Measurements from ENCODE around the gene CACNA1H.

CACNA1H gene

DNA sequence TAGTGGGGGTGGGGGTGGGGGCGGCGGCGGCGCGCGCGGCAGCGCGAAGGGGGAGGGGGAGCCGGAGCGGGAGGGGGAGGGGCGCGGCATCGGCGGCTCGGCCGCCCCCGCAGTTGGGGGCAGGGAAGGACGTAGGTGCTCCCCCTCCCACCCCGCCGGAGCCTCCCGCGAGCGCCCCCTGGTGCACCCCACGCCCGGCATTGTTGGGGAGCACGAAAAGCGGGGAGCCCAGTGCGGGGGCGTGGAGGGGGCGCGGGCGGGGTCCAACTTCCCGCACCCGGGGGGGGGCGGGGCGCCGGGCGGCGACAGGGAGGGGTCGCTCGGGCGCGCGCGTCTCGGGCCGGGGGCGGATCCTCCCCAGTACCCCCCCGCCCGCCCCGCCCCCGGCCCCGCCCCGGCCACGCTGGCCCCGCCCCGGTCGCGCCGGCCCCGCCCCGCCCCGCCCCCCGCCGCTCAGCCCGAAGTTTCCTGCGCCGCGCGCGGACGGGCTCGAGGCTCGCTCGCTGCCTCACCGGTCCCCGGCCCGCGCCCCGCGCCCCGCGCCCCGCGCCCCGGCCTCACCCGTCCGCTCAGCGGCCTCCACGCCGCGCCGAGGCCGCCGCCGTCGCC lies at the start of gene CACNA1H:
Gene CACNA1H (plus strand): TSS at position 456 of the 609 bp plus-strand sequence. CDS start 632 bp downstream, outside the sequence.
- DNase-seq (ENCODE audit: low spot score), result peak; percentile 79

DNA sequence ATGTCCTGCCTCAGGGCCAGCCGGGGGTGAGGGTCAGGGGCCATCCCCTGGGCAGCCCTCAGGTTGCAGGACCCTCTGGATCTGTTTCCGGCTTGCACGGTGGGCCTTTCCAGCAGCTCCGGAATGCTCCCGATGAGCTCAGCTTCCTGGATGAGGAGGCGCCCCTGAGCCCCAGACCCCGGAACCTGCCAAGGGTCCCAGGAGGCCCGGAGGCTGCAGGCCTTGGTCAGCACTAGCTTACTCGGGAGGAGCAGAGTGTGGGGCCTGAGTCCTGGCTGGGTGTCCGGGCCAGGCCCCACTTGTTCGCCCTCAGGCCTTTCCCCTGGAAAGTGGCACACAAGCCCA lies 49.3 kb upstream of the CACNA1H start:
- no peak for DNase-seq (ENCODE audit: low spot score)

DNA sequence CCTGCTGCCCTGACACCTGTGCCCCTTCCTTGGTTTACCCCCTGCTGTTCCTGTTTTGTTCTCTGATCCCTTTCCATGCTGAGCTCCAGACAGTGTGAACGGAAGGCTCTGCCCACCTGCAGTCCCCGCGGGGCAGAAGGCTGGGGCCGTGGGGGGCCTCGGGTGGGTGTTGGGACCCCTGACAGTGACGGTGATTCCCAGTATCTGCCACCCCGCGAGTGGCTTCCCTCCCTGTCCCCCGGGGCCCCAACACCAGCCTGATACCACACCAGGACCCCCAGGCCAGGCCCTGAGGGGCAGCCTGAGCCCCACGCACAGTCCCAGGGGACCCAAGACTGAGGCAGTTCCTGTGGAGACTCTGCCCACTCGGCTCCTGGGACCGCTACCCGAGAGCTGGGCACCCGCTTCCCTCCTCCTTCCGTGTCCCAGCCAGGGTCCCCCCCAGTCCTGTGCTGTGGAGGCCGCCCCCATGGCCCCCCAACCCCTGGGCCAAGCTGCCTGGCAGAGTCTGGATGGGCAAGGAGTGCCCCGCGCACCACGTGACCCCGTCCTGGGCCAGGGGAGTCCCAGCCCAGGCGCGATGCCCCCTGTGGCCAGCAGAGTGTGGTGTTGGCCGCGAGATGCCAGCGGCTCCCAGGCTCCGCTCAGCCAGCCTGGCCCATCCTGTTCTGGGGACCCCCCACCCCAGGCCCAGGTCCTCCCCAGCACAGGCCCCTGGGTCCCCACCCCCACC lies 46.9 kb upstream of the CACNA1H start:
- DNase-seq (ENCODE audit: low spot score), result peak; percentile 95

DNA sequence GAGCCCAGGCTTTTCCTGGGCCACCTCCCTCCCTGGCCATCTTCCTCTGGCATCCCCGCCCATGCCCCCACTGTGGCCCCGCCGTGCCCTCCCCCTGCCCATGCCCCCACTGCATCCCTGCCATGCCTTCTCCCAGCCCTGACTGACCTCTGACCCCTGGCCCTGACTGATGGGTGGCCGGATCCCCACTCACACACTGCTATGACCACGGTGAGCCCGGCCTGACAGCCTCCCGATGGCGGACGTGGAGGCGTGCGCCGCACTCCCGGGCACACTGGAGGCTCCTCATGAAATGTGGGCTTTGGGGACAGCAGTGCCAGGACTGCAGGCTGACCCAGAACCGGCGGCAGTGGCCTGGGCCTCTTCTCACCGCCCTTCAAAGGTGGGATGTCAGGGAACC lies 46.2 kb upstream of the CACNA1H start:
- DNase-seq (ENCODE audit: low spot score), result no peak

DNA sequence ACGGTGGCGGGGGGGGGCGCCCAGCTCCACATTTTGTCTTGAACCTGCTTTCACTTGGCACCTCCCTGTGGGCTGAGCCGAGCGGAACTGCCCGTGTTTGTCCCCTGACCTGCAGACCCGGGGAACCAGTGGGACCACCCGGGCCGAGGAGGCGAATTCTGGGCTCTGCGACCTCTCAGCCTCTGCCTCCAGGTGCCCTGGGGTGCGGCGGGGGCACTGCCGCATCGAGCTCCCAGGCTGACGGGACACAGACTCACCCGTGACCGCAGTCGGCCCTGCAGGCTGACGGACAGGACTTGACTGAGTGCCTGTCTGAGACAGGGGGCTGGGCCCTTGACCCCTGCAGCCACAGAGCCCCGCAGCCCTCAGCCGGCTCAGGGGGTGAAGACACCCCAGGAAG lies 45.8 kb upstream of the CACNA1H start:
- DNase-seq (ENCODE audit: low spot score), result no peak

DNA sequence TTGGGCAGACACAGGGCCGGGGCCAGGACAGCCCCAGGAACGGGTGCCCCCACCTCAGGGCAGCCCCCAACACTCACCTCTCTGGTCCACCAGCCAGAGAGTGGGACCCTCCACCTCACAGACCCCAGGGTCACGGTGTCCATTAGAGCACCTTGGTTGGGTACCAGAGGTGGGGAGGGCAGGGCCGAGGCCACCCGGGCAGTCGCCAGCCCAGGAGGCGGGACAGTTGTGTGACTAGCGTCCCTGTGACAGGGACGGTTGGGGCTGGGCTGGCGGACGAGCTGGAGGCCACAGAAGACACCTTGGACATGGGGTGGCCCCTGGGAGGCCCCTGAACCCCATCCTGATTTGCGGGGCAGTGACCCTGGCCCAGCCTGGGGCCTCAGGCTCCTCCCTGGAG lies 45.2 kb upstream of the CACNA1H start:
- no peak for DNase-seq (ENCODE audit: low spot score)

DNA sequence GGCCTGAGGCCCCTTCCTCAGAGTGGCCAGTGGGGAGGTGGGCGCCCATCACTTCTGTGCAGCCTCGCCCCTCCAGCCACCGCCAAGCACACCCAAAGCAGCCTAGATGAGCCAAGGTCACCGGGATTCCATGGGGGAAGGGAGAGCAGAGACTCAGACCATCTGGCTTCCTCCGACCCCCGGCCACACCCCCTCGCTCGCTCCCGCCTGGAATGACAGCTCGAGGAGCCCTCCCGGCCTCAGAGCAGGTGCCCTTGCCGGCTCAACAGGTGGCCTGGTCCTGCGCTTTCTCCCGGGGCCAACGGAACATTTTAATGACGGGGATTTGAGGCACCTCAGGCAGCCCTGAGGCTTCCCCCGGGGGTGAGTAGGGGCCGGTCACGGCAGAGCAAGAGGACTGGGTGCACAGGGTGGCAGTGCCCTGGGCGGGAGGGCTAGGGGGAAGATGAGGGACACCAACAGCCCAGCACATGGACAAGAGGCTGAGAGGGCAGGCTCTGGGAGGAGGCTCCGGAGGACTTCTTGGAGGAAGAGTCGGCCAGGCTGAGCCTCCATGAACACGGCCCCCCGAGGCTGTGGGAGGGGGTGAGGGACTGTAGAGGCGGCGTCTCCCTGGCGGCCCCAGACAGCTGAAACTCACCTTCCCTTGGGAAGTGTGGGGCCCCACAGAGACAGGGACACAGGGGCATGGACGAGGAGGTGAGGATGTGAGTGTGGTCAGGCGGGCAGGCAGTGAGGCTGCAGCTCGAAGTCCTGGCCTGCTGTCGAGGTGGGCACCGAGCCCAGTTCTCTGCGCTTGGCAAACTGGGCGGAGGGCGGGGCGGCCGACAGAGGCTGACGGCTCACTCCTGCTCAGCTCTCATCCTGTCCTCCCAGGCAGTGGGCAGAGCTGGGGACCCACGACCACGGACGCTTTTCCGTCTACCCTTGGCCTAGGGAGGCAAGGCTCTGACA lies 44.3 kb upstream of the CACNA1H start:
- DNase-seq (ENCODE audit: low spot score), result peak; percentile 45

DNA sequence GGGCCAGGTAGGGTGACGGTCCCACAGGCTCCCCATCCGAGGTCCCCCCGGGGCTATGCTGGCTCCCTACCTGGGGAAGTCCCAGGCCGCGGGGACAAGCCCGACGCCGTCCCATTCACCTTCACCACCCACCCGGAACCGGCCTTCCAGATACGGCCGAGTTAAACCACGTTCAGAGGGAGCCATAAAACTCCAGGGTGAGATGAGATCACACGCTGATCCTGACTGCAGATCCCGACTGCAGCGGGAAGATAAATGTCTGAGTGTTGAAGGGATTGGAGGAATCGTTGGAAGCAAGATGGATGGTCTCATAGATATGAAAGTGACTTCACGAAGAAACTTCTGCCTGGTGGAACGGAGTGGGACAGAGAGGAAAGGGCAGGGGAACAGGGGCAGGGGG lies 43.3 kb upstream of the CACNA1H start:
- DNase-seq (ENCODE audit: low spot score), result no peak

DNA sequence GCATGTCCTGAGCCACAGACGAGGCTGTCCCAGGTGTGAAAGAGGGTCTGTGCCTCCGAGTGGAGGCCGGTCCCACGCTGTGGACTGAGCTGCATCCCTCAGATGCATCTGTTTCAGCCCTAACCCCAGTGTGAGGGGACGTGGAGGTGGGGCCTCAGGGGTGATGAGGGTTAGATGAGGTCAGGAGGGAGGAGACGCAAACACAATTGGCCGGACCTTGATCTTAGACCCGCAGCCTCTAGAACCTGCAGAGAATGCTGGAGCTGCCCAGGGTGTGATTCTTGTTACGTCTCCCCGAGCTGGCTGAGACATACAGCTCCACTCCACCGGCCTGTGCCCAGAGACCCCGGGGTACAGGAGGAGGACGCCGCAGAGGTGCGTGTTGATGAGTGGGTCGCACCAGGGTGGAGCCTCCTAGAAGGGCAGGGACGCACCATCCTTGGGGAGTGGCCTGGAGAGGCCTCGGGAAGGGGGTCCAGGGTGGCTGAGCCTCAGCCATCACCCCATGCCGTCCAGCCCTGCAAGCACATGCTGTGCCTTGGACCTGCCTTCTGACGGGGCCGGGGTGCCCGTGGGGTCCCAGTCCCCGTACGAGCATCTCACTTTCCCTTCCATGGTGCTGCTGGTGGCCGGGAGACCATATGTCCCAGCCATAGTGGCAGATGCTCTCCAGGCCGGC lies 40.3 kb upstream of the CACNA1H start:
- DNase-seq (ENCODE audit: low spot score), result no peak

DNA sequence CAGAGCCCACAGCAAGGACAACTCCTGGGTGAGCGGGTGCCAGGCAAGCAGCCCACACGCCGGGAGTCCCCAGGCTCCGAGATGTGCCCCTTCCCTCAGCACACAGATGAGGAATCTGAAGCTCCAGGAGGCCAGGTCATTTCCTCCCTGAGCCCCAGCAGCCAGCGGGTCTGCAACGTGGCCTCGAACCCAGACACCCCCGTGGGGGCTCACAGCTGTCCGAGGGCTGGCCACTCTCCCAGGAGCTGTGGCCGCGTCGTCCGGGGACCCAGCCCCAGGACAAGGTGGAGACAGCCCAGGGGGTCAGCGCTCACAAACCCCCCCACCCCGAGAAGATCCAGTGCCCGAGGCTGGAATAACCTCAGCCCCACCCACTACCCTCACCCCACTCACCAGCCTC lies 39.4 kb upstream of the CACNA1H start:
- DNase-seq (ENCODE audit: low spot score), result no peak

DNA sequence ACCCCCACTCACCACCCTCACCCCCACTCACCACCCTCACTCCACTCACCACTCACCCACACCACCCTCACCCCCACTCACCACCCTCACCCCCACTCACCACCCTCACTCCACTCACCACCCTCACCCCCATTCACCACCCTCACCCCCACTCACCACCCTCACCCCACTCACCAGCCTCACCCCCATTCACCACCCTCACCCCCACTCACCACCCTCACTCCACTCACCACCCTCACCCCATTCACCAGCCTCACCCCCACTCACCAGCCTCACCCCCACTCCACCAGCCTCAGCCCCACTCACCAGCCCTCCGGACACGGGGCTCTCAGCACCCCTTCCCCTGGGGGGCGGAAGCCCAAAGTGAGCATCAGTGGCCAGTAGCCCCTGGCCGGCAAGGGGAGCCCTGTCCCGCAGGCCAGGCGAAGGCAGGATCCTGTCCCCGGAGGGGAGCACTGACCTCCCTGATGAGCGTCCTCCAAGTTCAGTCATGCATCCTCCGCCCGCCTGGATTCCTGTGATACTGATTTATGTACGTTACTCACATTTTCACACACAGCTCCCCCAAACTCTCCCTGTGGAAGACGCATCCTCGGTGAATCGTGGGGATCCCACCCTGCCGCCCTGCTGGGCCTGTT lies 38.9 kb upstream of the CACNA1H start:
- no peak for DNase-seq (ENCODE audit: low spot score)

DNA sequence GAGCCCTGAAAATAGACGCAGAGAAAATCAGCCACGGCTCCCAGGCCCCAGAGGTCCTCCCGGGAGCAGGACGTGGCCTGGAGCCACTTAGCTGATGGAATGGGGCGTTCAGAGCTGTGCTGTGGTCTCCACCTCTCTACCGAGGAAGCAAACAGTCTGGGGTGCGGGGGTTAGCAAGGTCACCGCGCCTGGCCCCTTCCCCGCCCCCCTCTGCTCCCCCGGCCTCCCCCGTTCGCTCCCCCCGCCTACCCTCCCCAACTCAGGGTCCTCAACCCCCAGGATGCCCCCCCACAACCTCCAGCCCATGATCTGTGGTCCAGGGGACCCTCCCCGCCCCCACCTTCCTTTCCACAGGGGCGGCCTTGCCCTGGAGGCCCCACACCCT lies 36.2 kb upstream of the CACNA1H start:
- DNase-seq (ENCODE audit: low spot score), result no peak

DNA sequence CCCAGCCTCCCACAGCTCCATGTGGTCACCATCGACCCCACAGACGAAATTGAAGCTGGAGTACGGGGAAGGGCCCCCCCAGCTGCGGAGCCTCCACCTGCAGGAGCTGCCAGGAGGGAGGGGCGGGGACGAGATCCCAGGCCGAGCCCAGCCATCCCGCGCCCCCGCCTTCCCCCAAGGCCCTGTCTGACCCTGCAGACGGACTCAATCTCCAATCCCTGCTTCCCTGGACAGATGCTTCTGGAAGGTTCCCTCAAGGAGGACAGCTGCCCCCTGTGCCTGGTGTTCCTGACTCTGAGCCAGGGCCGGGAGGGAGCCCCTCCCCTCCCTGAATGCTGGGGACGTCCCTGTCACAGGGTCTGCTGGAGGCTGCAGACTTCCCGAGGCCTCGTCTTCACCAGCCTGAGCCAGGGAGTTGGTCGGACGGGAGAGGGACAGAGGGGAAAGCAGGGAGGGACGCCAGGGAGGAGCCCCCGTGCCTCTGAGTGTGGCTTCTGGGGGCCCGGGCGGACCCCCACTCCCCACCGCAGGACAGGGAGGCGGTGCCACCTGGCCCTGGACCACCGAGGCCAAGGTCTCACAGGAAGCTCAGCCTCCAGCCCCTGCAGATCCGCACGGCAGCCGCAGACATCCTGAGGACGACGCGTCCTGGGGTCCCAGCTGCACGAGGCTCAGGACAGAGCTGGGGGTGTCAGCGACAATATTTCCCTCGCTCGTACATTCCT lies 35.6 kb upstream of the CACNA1H start:
- no peak for DNase-seq (ENCODE audit: low spot score)

DNA sequence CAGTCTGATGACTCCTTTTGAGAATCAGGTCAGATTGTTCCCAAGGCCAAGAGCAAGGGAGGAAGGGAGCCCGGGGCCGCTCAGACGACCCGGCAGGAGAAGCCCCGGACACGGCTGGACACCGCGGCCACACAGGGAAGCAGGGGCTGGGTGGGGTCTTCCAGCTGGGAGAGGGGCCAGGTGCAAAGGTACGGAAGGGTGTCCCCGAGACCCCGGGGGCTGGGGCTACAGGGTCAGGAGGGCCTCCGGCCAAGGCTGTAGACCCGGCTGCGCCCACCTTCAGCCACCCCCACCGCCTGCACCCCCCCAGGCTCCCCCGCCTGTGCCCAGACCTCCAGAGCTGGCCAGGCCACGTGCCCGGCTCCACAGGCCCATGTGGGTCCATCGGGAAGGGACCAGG lies 35.0 kb upstream of the CACNA1H start:
- DNase-seq (ENCODE audit: low spot score), result no peak

DNA sequence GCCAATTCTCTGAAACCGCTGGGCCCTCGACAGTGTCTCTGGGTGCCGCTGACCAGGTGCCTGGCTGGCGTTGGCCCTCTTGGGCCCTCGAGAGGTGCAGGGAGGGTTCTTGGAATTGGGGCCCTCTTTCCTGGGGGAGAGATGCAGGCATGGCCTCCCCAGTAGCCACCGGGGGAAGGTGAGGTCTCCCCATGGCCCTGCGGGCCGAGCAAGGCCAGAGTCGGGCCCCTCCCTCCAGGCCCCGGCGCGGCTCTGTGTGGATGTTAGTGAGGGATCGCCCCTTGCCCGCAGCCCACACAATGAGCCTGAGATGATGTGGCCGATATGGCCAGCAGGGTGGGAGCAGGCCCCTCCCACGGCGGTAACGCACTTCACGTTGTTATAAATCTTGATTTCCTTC lies 33.8 kb upstream of the CACNA1H start:
- no peak for DNase-seq (ENCODE audit: low spot score)

DNA sequence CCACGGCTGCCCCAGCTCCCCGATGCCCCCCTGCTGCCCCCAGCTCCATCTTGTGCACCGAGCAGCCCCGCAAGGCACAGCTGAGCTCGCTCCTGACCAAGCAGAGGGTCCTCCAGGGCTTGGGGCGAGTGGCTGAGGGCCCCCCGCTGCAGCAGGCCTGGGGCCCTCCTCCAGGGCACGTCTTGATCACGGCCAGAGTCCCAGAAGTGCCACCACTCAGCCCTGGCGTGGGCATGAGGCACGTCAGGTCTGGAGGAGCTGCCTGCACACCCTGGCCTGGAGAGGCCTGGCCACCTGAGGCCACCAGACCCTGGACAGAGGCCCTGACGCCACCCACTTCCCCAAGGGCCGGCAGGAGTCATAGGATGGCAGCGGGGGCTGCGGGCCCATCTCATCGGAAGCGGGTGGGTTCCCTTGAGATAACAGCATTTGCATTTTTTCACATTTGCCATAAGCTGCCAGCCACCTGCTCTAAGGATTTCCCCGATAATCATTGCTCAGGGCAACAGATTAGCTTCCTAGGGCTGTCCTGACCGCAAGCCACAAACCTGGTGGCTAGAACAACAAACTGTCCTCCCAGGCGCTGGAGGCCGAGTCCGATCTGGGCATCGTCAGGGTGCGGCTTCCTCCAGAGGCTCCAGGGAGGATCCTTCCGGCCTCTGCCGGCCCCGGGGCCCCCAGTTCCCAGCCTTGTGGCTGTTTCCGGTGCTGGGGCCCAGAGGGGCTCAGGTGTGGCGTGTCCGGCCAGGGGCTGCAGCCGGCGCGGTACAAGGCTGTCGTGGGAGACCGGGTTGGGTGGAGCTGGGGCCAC lies 32.9 kb upstream of the CACNA1H start:
- DNase-seq (ENCODE audit: low spot score), result no peak

DNA sequence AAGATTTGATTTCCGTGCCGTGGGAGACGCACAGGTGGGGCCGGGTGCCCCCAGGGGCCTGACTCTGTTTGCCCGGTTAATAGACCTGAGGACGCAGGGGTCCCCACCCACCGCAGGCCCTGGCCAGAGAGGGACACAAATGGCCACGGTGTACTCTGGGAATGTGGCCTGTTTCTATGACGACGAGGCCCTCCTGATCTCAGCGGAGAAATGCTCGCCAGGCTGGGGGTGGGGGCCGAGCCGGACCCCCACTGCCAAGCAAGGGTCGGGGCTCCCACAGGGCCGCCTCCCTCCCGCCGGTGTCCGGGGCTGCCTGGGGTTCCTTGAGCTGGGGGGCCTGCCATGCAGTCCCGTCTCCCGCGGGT lies 32.3 kb upstream of the CACNA1H start:
- DNase-seq (ENCODE audit: low spot score), result no peak

DNA sequence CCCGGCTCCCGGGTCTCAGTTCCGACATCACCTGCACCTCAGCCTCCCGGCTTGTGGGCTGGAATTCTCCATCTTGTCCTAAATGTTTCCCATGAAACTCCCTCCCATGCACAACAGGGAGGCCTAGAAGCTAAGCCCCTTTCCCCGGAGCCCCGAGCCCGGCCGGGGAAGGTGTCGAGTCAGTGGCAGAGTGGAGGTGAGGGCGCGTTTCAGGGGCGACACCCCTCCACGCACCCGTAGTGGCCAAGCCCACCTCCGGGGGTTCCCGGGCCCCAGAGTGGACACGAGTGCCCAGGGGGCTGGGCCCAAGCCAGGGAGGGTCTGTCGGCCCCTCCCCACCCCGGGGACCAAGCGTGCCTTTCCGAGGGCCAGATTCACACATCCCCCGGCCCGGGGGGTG lies 31.9 kb upstream of the CACNA1H start:
- DNase-seq (ENCODE audit: low spot score), result no peak

DNA sequence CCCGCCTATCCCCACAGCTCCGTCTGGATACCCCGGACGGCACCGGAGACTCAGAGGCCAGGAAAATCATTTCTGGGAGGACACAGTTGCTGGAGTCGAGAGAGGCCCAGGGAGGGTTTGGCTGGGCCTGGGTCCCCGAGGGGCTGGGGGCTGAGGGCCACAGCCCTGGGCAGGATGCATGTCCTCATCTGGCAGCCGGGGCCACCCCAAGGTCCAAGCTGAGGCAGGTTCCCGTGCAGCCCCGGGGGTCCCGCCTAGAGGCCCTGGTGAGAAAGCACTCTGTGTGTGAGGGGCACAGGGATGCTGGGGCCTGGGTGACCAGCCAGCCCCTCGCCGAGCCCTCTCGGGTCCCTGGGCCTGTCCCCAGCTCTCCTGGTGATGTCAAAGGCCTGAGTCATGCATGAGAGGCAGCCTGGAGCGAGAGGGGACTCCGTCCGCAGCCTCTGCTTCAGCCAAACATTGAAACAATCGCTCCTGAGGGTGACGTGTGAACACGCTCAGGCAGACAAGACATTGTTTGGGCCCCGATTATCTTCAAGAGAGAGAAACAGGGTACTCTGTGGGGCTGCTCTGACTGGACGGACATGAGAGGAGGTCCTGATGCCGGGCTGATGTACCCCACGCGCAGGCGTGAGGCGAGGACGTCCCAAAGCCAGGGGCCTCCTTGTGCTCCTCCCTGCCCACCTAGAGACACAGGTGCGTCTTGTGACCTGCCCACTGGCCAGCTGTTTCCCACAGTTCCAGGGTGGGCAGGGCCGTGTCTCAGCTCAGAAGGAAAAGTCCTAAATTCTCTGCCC lies 31.1 kb upstream of the CACNA1H start:
- no peak for DNase-seq (ENCODE audit: low spot score)

DNA sequence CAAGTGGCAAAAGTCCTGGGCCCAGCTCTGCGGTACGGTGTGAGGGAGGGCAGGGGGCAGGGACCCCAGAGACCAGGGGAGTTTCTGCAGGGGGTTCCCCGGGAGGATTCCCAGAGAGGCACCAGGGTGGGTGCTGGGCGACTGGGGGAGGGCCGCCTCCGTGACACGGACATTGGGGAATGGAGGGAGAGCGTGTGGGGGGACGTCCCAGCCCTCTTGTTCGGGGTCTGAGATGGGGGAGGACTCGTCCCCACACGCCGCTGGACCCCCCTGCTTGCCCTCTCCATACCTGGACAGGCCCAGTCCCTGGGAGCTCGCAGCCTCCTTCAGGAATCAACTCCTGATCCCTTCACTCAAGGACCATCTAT lies 30.5 kb upstream of the CACNA1H start:
- DNase-seq (ENCODE audit: low spot score), result no peak

Measured in GM03348 (cell line).